ENCODE data around the gene CRTAC1. TPM values are rescaled to one million over a fixed set of nuclear protein-coding genes. Genes with fewer than 3 reads are reported as not detected.
"Not testable (repeated sequence)": the region's sequence is repeated elsewhere in the genome, so short reads cannot be mapped to it uniquely, and the experiment has no call there.

Gene CRTAC1
- polyA plus RNA-seq, 1 donor: 24.7 TPM

GRCh38 chr10:97869091-97870042 lies 161.1 kb downstream of the CRTAC1 start:
- peak; percentile 57 for DNase-seq

GRCh38 chr10:97868134-97868685 lies 162.2 kb downstream of the CRTAC1 start:
- DNase-seq: no peak

- no peak for DNase-seq
These were observed 163.1 kb downstream of the CRTAC1 start for GRCh38 chr10:97867220-97867800.

- DNase-seq: no peak
These were observed 163.7 kb downstream of the CRTAC1 start for GRCh38 chr10:97866524-97867219.

- no peak for DNase-seq
These were observed 164.9 kb downstream of the CRTAC1 start for GRCh38 chr10:97865488-97865887.

- no peak for DNase-seq
These were observed 166.6 kb downstream of the CRTAC1 start for GRCh38 chr10:97863808-97864207.

GRCh38 chr10:97861924-97862323 lies 168.5 kb downstream of the CRTAC1 start:
- DNase-seq: no peak

GRCh38 chr10:97861097-97861750 lies 169.2 kb downstream of the CRTAC1 start:
- DNase-seq: no peak

GRCh38 chr10:97858001-97858439 lies 172.4 kb downstream of the CRTAC1 start:
- DNase-seq: no peak

GRCh38 chr10:97854743-97855142 lies 175.7 kb downstream of the CRTAC1 start:
- no peak for DNase-seq

- DNase-seq: no peak
These were observed 177.5 kb downstream of the CRTAC1 start for GRCh38 chr10:97852840-97853405.

GRCh38 chr10:97852277-97852676 lies 178.1 kb downstream of the CRTAC1 start:
- DNase-seq: no peak

- DNase-seq: no peak
These were observed 178.9 kb downstream of the CRTAC1 start for GRCh38 chr10:97851341-97852001.

GRCh38 chr10:97850446-97850845 lies 180.0 kb downstream of the CRTAC1 start:
- no peak for DNase-seq

GRCh38 chr10:97849687-97850402 lies 180.6 kb downstream of the CRTAC1 start, which contains the start of gene GOLGA7B:
Gene GOLGA7B, plus strand, starts transcription at chr10:97849843. Its CDS starts 461 bp downstream, at chr10:97850304.
- peak; percentile 69 for DNase-seq

GRCh38 chr10:97849103-97849686 lies 181.2 kb downstream of the CRTAC1 start:
- DNase-seq: no peak

- no peak for DNase-seq
These were observed 185.7 kb downstream of the CRTAC1 start for GRCh38 chr10:97844678-97845077.

- DNase-seq: not testable (repeated sequence)
These were observed 186.4 kb downstream of the CRTAC1 start for GRCh38 chr10:97843972-97844371.

- no peak for DNase-seq
These were observed 187.1 kb downstream of the CRTAC1 start for GRCh38 chr10:97843281-97843671.
